ENCODE data around the gene FOXG1.

The FOXG1 gene

DNA sequence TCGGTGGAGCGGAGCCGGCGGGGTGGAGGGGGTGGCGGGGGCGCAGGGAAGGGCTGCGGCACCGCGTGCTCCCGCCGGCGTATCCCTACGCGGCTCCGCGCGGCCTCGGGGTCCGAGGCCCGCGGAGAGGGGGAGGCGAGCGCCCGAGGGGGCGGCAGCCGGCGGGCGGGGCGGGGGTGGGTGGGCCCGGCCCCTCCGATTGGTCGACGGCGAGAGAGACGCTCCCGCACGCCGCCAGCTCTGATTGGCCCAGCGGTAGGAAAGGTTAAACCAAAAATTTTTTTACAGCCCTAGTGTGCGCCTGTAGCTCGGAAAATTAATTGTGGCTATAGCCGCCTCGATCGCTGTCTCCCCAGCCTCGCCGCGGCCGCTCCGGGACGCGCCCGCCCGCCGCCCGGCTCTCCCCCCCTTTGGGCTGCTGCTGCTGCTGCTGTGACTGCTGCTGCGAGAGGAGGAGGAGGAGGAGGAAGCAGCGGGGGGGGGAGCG, at the start of gene FOXG1:
Gene FOXG1, plus strand, starts transcription at position 319 of the 487 bp plus-strand sequence. CDS start 493 bp downstream, outside the sequence.
- peak; percentile 28 for DNase-seq (ENCODE audit: low read depth)
- peak within 1 kb of the TSS; percentile 30 for H3K4me3 ChIP-seq (ENCODE audit: control insufficient read depth, low read depth, low read length)
- TF ChIP-seq, protein P1, sequence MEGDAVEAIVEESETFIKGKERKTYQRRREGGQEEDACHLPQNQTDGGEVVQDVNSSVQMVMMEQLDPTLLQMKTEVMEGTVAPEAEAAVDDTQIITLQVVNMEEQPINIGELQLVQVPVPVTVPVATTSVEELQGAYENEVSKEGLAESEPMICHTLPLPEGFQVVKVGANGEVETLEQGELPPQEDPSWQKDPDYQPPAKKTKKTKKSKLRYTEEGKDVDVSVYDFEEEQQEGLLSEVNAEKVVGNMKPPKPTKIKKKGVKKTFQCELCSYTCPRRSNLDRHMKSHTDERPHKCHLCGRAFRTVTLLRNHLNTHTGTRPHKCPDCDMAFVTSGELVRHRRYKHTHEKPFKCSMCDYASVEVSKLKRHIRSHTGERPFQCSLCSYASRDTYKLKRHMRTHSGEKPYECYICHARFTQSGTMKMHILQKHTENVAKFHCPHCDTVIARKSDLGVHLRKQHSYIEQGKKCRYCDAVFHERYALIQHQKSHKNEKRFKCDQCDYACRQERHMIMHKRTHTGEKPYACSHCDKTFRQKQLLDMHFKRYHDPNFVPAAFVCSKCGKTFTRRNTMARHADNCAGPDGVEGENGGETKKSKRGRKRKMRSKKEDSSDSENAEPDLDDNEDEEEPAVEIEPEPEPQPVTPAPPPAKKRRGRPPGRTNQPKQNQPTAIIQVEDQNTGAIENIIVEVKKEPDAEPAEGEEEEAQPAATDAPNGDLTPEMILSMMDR (conservative IDR thresholded peaks at IDR 0.05; ENCODE audit: control insufficient read depth, insufficient read depth, low read depth, low read length), result no peak

GRCh38 chr14:28719130-28719529, 47.5 kb upstream of the FOXG1 start:
- TF ChIP-seq, protein P1 (conservative IDR thresholded peaks at IDR 0.05; ENCODE audit: control insufficient read depth, insufficient read depth, low read depth, low read length), result no peak
- DNase-seq (ENCODE audit: low read depth), result peak; percentile 19
- no peak overlapping the region for H3K4me3 ChIP-seq (ENCODE audit: control insufficient read depth, low read depth, low read length)

GRCh38 chr14:28731358-28731757, 35.2 kb upstream of the FOXG1 start:
- no peak for DNase-seq (ENCODE audit: low read depth)
- TF ChIP-seq, protein P1 (conservative IDR thresholded peaks at IDR 0.05; ENCODE audit: control insufficient read depth, insufficient read depth, low read depth, low read length), result no peak

DNA sequence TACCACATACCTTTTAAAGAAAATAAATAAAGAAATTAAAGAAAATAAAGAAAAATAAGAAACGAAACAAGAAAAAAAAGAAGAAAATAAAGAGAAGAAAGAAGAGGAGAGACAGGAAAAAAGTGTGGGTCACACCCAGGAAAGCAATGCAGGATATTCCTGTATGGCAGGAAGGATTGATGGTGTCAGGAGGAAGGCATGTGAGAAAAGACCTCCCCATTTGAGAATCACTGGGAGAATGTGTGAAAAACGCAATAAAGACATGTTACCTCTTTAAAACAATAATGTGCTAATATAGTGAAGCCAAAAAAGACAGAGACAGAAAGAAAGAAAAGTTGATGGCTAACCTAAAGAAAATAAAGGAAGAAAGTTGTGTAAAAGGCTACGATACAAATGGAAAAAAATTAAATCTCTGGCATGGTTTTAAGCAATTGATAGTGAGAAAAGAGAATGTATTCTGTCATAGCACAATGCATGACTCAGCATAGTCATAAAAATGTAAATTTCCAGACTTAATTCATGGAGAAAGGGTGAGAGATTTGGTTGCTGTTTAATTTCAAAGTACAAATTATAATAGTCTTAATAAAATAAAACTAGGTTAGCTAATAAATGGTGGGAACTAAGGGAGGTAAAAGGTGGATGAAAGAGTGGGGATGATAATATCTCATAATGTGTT, 24.3 kb upstream of the FOXG1 start:
- no peak overlapping the region for H3K4me3 ChIP-seq (ENCODE audit: control insufficient read depth, low read depth, low read length)
- TF ChIP-seq, protein P1 (conservative IDR thresholded peaks at IDR 0.05; ENCODE audit: control insufficient read depth, insufficient read depth, low read depth, low read length), result no peak
- no peak for DNase-seq (ENCODE audit: low read depth)

More at GRCh38 chr14:28731358-28731757, 35.2 kb upstream of the FOXG1 start:
- no peak overlapping the region for H3K4me3 ChIP-seq (ENCODE audit: control insufficient read depth, low read depth, low read length)

- DNase-seq (ENCODE audit: low read depth), result peak; percentile 53
- TF ChIP-seq, protein P1 (conservative IDR thresholded peaks at IDR 0.05; ENCODE audit: control insufficient read depth, insufficient read depth, low read depth, low read length), result no peak
- no peak overlapping the region for H3K4me3 ChIP-seq (ENCODE audit: control insufficient read depth, low read depth, low read length)
These were observed 22.5 kb upstream of the FOXG1 start for GRCh38 chr14:28744126-28744525.

DNA sequence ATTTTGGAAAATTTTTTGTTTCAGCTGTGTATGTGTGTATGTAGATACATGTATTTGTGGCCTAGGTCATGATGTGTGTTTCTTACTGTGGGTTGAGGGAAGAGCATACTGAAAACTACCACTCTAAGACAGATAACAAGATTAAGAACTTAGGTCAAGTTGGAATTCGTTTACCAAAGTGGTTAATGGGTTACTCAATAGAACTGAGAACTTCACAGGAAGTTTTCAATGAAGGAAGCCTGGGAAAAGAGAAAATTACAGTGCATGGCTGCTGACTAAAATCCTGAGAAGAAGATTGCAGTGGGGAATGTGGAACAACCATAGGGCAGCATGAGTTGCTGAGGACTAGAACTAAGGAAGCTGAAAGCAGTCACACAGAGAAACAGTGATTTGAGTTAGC, 21.4 kb upstream of the FOXG1 start:
- no peak overlapping the region for H3K4me3 ChIP-seq (ENCODE audit: control insufficient read depth, low read depth, low read length)
- DNase-seq (ENCODE audit: low read depth), result no peak
- TF ChIP-seq, protein P1 (conservative IDR thresholded peaks at IDR 0.05; ENCODE audit: control insufficient read depth, insufficient read depth, low read depth, low read length), result no peak

All from fibroblast of mammary gland (primary cell).